H1 (cell line): ENCODE data around the gene KLHL17. TPM values are rescaled to one million over a fixed set of nuclear protein-coding genes. Genes with fewer than 3 reads are reported as not detected.

Source experiments
- ASH2L ChIP-seq: fragments of 200-600, 300-600 bp; sonication (generic); IDR thresholded peaks from one replicate; pipeline ENCODE4 v1.7.1; 2017; ENCODE audit warnings: low read length
- CEBPB ChIP-seq: IDR thresholded peaks from 2 replicates; pipeline ENCODE4 v1.6.1; 2012; ENCODE audit warnings: low read depth, low read length
- CHD1 ChIP-seq: IDR thresholded peaks from 2 replicates; pipeline ENCODE4 v1.6.1; 2012; ENCODE audit warnings: low read depth, low read length, improper control_type of control experiment
- CTBP2 ChIP-seq: IDR thresholded peaks from 2 replicates; pipeline ENCODE4 v1.7.0; 2011; ENCODE audit warnings: borderline replicate concordance, mild to moderate bottlenecking, moderate library complexity, mixed read lengths, low read length; ENCODE audit not compliant: insufficient read depth, insufficient read length
- POLR2A ChIP-seq, 2 experiments: IDR thresholded peaks; 1 replicate in 1 of 2; 2 replicates in 1 of 2; pipeline ENCODE4 v1.6.1; 2011; ENCODE audit warnings: low read depth in 2 of 2, low read length in 2 of 2, mild to moderate bottlenecking in 2 of 2; ENCODE audit errors: control extremely low read depth in 1 of 2
- SIRT6 ChIP-seq: IDR thresholded peaks from one replicate; pipeline ENCODE4 v1.7.1; 2012; ENCODE audit warnings: low read length, inconsistent platforms
- SP1 ChIP-seq: IDR thresholded peaks from 2 replicates; pipeline ENCODE4 v1.6.1; 2011; ENCODE audit warnings: low read depth, low read length
- polyA plus RNA-seq, 7 experiments: library from polyadenylated mRNA; depleted of rRNA in 3 of 7; stranded (reverse) in 5 of 7; unstranded in 2 of 7; fragments of >200 nt in 5 of 7; fragments of 200-250 nt in 2 of 7; gene quantifications; 1 replicate in 5 of 7; 2 replicates in 1 of 7; 4 replicates in 1 of 7; pipeline versions ENCODE4 v1.2.1 to v1.2.3, GENCODE V29; 2011 to 2013; ENCODE audit warnings: missing spikeins in 2 of 7, mixed read lengths in 2 of 7
- total RNA-seq: library from RNA; stranded (reverse); fragmentation: NEBNext Ultra II Directional; extraction: Animal tissue kit (Norgen Biotek cat#: 25700); gene quantifications from 2 replicates; pipeline ENCODE4 v1.2.1, GENCODE V29; 2021

The KLHL17 gene
- total and polyA plus RNA-seq, 2 of the 8 experiments (the other 6 are each of a cell fraction or from before 2014, with no cell fraction given) = 32.6 to 36.1 TPM

DNA sequence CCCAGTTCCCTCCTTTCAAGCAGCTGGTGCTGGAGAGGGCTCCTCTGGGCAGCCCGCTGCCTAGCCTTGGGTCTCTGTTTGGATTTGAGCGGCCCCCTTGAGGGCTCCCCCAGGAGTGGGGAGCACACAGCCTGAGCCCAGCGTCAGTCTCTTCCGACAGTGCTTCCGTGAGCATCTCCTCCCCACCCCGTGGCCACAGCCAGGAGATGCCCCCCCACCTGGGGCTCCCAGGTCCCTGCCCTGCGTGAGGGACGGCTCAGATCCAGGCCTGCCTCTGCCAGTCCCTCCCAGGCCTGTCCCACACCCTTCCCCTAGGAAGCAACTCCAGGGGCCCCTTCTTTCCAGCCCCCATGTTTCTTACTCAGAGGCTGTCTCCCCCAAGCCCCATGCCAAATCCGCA is 33.1 kb upstream of the KLHL17 start (continued):
- TF ChIP-seq CTBP2 (no peak), ASH2L (no peak), POLR2A (IDR thresholded peaks at IDR 0.05; ENCODE audit: control extremely low read depth in 1 of 2, low read depth in 2 of 2, low read length in 2 of 2) (no peak), SP1 (no peak), CHD1 (no peak), CEBPB (no peak), SIRT6 (no peak)
